GM12891 (cell line): ENCODE results near the gene KATNIP.

ENCODE experiments used
- PAX5 ChIP-seq: IDR thresholded peaks from 2 replicates; pipeline ENCODE4 v1.6.1; 2011; ENCODE audit warnings: low read length, moderate library complexity, mild to moderate bottlenecking; ENCODE audit not compliant: insufficient read depth, severe bottlenecking
- POLR2A ChIP-seq: IDR thresholded peaks from 2 replicates; pipeline ENCODE4 v1.6.1; 2011; ENCODE audit warnings: low read depth, low read length, control low read depth
- POLR2AphosphoS5 ChIP-seq: IDR thresholded peaks from 2 replicates; pipeline ENCODE4 v1.6.1; 2011; ENCODE audit warnings: low read depth, low read length, control low read depth
- POU2F2 ChIP-seq: IDR thresholded peaks from 2 replicates; pipeline ENCODE4 v1.6.1; 2011; ENCODE audit warnings: low read depth, mild to moderate bottlenecking, control low read depth, low read length, moderate library complexity
- SPI1 ChIP-seq: IDR thresholded peaks from 2 replicates; pipeline ENCODE4 v1.6.1; 2011; ENCODE audit warnings: low read depth, low read length, control low read depth
- TAF1 ChIP-seq: IDR thresholded peaks from 2 replicates; pipeline ENCODE4 v1.6.1; 2011; ENCODE audit warnings: low read depth, low read length, control low read depth

DNA sequence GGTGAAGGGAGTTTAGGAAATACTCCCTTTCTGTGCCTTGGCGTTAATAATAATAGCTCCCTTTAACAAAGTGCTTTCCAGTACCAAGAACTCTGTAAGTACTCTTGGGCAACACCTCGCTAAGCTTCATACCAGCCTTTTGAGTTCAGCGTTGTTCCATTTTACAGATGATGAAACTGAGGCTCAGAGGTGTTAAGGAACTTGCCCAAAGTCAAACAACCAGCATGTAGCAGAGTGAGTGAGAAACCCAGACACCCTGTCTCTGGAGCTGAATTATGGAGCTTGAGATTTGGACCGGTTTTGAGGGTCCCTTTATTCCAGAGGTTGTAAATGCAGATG, 607 bp downstream of the KATNIP start:
- TF ChIP-seq POLR2A: no peak
- no peak for TF ChIP-seq TAF1
- TF ChIP-seq POLR2AphosphoS5: no peak
- no peak for TF ChIP-seq PAX5
- no peak for TF ChIP-seq POU2F2
- TF ChIP-seq SPI1: no peak
